Inflammatory macrophage treated with lipopolysaccharide for 4 hours (primary cell): ENCODE data around the gene OR5T1.

Source experiments
- DNase-seq: peaks from one replicate; pipeline ENCODE4 v3.0.0-alpha.2; 2020

OR5T1 gene

DNA sequence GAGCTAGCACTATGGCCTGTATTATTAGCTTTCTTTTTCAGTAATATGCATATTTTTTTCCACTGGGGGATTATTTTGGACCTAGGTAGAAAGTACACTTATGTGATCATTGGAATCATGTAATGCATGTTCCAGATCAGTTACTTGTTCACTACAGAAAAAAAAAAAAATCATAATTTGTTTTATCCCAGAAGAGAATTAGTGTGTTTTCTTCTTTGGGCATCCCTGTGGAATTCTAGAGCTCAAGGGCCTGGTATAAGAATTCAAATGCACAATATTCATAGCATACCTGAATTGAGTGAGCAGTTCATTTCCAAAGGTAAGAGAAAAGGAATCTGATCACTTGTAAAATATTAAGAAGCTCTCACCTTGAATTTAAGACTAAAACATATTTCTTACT lies at the start of gene OR5T1:
Gene OR5T1, plus strand, starts transcription at position 301 of the 400 bp plus-strand sequence. CDS start 1,485 bp downstream, outside the sequence.
- DNase-seq: no peak

DNA sequence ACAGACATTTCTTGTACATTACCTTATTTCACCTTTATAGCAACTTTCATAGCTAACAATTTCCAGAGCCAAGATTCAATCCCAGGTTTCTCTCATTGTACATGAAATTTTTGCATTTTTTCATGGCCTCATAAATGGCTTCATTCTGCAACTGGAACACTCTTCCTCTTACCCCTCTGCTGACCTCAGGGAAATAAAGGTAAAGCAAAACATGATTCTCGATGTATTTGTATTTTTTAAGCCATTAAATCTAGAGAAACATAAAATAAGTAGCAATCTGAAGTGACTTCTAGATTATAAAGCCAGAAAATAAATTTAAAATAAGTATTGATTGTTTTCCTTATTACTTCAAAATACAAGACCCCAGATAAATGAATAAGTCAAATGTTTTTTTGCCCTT lies 39.8 kb upstream of the OR5T1 start, which contains the start of gene OR5T2:
Gene OR5T2, minus strand, starts transcription at position 101 of the 400 bp plus-strand sequence. CDS start 1,193 bp downstream, outside the sequence.
- no peak for DNase-seq

DNA sequence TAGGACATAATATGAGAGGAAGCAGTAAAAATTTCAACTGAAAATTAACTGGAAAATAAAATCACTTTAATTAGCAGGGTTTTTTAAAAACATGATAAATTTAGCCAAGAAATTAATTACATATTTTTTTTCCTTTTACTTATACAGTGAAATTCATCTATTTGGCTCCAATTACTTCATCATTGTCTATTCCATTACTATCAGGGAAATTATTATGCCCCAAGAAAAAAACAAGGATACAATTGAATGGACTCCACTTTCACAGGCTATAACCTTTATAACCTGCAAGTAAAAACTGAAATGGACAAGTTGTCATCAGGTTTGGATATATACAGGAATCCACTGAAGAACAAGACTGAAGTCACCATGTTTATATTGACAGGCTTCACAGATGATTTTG lies 22.0 kb upstream of the OR5T1 start, which contains the start of gene OR5T3:
Gene OR5T3, plus strand, starts transcription at position 301 of the 400 bp plus-strand sequence. Its CDS starts 0 bp downstream, at position 301.
- DNase-seq: no peak

DNA sequence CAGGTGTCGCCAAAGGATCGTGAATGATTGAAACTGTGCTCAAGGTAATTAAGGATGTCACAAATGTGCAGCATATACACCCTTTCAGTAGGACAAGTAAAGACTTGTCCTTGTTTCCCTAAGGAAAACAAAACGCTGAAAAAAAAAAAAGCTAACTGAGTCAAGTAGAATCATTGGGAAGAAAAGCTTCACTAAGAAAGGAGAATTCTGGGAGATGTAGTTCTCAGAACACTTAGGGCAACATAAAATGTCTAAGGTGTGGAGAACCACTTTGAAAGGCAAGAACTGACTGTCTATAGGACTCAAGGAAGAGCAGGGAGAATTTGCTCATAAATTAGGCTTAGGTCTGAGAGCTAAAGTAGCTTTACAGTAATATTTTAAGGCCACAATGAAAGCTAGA lies 2.9 kb upstream of the OR5T1 start:
- DNase-seq: no peak

DNA sequence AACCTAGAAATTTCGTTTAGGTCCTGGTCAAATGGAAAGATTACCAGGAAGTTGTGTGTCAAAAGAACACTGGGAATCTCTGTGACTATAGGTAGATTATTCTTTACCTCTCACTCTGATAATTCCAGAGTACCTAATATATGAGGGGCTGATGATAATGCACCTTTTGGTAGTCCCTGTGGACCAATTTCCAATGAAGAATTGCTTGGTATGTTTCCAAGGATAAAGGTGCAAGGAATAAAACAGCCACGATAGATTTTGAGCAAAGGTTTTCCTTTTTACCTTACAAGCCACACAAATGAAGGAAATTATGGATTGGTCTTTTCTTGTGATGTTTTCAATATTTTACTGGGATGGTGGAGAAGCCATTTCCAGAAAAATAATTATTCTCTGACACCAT lies 18.2 kb downstream of the OR5T1 start, which contains the start of gene OR8H1:
Gene OR8H1, minus strand, starts transcription at position 101 of the 400 bp plus-strand sequence. CDS start 1,192 bp downstream, outside the sequence.
- no peak for DNase-seq

DNA sequence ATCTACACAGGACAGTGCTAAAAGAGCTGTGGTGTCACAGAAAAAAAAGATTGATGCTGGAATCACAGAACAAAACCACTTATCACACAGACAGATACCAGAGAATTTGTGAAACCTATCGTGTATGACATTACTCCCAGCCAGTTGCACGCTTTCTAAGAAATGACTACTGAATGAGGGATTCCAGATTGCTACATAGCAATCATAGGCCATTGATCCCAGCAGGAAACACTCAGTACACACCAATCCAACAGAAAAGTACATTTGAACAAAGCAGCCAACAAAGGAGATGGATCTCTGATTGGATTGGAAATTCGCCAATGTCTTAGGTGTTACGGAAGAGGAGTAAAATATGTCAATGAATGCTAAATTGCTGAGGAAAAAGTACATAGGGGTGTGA lies 22.9 kb downstream of the OR5T1 start:
- no peak for DNase-seq

DNA sequence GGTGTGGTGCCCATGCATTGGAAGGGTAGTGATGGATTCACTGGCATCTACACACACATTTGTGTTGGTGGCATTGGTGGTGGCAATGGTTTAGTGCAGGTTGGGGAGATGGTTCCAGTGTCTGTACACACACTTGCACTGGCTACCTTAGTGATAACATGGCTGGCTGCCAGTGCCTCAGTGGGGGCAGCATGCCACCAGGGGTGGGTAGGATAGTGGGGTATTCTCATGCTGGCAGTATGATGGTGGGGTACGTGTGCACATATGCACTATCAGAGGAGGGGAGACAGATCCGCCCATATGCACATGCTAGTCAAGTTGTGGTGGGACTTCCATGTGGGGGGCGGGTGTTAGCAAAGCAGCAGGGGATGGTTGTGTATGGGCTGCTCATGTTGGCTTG lies 33.9 kb downstream of the OR5T1 start:
- no peak for DNase-seq

DNA sequence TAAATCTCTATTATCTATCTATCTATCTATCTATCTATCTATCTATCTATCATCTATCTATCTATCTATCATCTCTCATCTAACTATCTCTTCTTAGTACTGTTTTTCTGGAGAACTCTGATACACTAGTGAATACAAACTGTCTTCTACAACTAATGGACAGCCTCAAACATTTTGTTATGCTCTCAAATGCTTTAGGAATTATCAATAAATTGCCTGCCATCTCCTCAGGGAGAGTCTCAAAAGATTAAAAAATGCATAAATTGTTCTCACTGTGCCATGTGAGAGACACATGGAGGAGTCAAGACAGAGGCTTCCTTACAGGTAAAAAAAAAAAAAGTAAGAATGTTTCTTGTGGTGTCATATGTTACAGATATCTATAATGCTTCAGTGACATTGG lies 40.9 kb downstream of the OR5T1 start, which contains the start of gene OR8K3:
Gene OR8K3, plus strand, starts transcription at position 301 of the 400 bp plus-strand sequence. CDS start 3,163 bp downstream, outside the sequence.
- DNase-seq: no peak
